Stimulated activated CD4-positive, alpha-beta T cell treated with anti-CD3 and anti-CD28 coated beads, Interleukin-4, amount 100 ng/mL, for 24 hours (primary cell): ENCODE results near the gene CNTNAP5.

Source experiments
- DNase-seq: peaks from one replicate; pipeline ENCODE4 v3.0.0-alpha.2; 2020

Gene CNTNAP5

DNA sequence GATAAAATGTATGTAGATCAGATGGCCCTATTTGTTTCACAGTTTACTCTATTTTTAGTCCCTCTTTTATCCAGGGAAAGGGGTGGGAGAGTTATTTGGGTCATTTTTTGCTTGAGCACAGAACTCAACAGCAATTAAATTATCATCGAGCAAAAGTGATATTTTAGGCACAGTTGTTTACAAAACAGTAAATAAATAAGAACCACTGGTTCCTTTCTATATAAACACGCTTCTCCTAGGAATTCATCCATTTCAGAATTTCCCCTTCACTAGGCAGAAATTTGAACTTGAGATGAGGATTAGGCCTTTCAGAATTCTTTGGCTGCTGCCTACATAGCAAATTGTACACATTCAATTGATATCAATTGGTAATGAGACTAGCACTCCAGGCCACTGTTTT lies 812.4 kb downstream of the CNTNAP5 start:
- no peak for DNase-seq

DNA sequence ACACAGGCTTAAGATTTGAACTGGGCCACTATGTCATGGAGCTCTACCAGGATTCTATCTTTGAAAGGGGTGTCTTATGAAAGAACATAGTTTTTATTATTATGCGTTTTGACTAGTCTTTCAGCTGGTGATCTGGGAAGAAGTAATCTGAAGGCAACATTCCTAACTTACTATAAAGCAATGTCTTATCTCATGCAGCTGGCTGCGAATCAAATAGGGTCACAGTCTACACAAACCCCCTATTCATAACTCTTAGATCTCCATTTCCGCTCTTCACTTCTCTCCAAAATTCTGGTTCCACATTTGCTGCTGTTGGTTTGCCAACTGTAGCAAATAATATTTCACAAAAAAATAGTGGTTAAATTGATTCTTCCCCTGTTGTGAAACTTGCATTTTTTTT lies 813.3 kb downstream of the CNTNAP5 start:
- no peak for DNase-seq

DNA sequence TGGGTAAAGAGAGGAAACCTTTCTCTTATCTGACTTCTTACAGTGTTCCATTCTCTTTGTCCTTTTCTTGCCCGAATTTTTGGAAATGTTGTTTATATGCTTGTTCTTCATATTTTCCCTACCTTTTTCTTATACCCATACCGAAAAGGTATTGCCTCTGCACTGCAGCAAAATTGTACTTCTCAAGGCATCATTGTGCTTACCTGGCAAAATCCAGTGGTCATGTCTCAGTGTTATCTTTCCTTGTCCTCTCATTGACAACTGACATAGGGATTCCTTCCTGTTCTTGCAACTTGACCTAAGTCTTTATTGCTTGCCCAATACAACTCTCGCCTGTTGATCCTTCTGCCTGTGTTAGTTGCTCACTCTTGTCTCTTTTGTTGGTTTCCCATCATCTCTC lies 842.2 kb downstream of the CNTNAP5 start:
- DNase-seq: no peak

DNA sequence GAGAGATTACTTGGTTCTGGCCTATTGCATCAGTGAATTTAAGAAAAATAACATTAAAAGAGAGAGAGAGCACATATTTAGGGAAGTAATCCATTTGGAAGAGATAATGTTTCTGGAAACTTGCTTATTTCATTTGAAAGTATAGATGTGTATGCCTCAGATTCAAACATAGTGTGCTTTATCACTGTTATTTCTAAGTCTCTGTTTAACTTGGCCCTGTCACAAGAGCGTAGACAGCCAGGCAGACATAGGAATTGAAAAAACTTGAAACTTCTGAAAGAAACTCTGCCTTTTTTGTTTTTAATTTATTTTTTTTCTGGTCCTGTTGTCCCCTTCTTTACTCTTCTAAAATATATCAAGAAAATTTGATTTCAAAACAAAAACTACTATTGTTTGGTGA lies 849.1 kb downstream of the CNTNAP5 start:
- DNase-seq: no peak

DNA sequence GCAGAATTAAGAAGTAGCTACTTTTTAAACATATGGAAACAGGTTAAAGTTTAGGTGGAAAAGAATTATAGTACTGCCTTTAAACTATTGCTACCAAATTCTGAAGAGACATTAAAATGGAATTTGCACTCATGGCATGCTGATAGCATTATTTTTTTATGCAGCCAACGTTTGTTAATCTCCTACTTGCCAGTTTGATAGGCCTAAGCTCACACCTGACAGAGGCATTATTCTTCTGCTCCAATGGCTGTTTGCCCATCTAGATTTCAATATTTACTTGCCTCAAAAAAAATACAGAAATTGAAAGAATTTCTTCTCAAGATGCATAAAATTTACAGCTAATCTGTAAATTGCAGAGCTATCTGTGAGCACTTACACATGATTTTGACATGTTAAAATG lies 849.6 kb downstream of the CNTNAP5 start:
- DNase-seq: no peak

DNA sequence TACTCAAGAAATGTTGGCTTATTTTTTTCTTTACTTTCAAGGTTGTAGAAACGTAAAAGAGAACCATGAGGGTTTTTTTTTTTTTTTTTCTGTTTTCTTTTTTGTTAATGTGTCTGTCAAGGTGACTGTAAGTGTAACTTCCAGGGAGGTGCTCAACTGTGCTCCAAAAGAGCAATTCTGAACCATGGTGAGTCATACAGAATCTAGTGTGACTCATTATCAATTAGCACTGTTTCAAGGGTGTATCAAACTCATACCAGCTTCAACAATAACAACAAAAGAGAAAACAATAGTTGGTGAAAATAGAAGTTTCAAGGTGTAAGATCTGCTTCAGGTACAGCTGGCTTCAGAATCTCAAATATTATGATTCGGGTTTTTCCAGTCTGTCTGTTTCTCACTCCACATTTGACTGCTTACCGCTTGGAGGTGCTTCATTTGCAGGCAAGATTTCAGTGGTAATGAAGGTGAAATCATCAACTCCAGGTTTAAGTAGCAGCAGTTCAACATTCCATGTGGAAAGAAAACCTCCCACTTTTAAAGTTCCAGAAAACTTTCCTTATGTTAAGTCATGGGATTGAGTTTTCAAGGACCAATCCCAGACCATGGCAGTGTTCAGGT lies 850.6 kb downstream of the CNTNAP5 start:
- DNase-seq: no peak

DNA sequence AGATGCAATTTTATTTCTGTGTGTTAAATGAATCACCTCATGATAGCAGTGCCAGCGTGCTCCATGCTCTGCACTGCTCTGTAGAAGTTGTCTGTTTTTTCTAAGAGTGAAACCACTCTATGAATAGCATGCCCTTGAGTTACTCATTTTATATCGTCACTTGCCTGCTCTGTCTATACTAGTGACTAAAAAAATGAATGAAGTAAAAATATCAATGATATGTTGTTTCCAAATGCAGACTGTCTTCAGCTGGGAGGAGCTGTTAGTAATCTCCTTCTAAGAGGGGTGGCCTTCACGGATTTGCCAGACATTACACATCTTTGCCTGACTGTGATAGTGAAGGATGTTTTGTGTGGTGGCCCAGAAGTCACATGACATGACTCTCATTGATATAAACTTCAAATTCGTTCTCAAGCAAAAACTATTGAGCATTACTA lies 852.1 kb downstream of the CNTNAP5 start:
- no peak for DNase-seq

DNA sequence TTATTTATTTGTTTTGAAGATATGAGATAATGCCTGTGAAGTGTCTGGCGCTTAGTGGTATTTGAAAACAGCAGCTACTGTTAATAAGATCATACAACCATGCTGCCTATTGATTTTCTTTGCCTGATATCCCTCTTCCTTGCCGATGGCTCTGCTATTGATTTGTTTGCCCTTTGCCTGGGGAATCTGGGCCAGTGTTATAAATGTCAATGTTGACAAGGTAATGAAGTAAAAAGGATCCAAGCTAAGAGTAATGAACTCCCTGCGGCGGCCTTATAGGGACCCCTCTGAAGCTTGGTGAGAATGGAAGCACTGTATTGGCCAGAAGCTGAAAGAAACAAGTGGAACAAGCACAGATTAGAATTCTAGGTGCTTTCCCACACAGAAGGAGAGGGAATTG lies 854.6 kb downstream of the CNTNAP5 start:
- no peak for DNase-seq

DNA sequence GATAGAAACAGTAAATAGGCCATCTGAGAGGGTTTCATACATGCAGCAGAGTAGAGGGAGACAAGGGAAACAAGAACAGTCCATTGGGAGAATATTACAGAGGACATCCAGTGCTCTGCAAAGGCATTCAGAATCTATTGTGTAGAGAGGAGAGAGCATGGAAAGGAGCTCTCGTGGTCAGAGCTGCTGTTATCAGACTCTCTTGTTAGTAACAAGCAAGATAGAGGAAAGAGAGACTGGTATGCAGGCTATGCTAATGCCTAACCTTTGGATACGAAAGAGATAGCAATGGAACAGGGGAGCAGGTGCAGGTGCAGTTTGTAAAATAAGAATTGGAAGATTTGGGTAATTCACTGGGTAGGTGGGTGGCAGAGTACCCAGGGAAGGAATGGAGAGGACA lies 855.9 kb downstream of the CNTNAP5 start:
- no peak for DNase-seq

DNA sequence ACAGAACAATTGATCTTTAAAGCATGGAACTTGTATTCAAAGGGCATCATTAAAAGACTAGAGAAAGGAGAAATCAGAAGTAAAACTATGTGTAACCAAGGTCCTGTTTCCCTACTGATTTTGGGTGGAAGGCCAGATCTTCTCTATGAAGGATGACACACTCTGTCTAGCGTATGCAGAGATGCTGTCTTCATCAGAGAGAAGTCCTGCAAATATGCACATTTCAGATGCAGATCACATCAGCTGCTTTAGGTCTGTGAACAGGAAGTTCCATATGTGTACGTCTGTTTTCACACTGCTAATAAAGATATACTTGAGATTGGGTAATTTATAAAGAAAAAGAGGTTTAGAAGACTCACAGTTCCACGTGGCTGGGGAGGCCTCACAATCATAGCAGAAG lies 857.3 kb downstream of the CNTNAP5 start:
- no peak for DNase-seq

DNA sequence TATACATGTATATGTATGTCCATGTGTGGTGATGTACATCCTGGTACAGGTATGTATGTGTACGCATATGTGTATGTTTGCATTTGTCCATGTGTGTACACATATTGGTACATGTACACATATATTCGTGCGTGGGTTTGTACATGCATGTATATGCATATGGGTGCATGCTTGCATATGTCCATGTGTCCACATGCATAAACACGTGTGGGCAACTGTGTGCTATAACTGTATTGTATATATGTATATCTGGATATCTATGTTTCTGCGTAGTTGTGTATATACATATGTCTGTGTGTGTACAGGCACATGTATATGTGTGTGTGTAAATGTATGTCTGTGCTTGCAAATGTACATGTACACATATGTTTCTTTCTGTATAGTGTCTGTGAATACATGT lies 858.5 kb downstream of the CNTNAP5 start:
- no peak for DNase-seq

DNA sequence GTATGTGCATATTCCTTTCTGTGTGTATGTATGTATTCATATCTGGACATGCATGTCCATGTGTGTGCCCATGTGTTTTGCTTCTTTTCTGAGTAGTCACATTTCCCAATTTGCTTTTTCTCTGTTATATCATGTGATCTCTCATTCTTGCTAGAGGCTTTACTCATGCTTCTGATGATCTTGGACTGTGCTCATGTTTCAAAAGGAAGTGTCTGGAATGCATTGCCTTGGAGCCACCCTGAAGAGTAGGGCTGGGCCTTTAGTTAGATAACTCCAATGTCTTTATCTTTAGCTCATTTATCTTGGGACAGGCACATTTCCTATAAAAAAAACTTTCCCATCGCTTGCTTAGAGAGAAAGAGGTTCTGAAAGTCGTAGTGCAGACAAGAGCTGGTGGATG lies 859.2 kb downstream of the CNTNAP5 start:
- DNase-seq: no peak

DNA sequence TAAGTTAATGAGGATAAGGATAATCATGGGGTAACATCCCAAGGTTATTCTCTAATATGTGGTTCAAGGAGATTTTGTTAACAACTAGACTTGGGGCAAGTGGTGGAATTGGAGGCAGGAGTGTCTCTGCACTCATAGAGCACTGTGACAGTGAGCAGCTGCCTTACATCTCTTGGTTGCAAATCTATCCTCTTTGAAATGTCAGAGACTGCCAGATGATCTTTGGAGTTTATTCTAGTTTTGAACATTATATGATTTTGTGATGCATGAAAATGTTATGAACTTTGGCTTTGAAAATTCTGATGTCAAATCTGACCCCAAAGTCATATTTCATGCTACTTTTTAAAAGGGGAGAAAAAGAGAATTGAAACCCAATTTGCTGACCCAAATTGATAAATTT lies 861.1 kb downstream of the CNTNAP5 start:
- no peak for DNase-seq

DNA sequence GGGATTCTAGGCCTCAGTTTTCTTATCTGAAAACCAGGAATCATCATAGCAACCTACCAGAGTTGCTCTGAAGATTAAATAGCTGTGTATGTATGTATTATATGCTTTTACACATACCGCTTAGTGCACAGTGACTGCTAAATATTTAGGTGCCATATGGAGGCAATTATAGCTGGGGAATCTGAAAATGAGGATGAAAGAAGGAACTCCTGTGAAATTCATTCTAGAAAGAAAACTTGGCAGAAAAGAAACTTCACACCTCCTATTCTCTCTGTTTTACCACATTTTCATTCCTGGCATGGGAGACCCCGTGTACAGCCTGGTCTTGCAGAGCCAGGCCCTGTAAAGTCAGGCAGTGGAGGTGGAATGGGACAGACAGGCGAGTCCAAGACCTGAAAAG lies 862.4 kb downstream of the CNTNAP5 start:
- DNase-seq: no peak

DNA sequence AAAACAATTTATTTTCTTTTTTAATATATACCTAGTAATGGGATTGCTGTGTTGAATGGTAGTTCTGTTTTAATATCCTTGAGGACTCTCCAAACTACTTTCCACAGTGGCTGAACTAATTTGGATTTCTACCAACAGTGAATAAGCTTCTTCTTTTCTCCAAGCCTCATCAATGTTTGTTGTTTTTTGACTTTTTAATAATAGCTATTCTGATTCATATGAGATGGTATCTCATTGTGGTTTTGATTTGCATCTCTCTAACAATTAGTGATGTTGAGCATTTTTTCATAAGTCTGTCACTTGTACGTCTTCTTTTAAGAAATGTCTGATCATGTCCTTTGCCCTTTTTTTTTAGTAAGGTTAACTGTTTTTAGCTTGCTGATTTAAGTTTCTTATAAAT lies 863.3 kb downstream of the CNTNAP5 start:
- no peak for DNase-seq

DNA sequence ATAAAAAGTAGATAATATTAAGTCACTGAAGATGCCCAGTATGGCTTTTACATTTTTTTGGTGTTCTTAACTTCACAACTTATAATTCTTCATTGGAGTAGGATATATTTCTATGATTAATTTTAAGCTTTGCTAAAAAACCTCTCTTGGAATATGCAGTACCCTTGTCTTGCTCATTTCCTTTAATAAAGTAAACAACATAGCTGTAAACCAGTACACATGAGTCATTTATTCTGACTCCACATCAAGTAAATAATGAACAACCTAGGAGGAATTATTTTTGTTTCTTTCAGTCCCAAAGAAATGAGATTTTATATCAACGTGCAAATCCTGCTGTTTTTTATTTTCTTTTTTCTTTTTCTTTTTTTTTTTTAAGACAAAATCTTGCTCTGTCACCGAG lies 869.1 kb downstream of the CNTNAP5 start:
- no peak for DNase-seq

DNA sequence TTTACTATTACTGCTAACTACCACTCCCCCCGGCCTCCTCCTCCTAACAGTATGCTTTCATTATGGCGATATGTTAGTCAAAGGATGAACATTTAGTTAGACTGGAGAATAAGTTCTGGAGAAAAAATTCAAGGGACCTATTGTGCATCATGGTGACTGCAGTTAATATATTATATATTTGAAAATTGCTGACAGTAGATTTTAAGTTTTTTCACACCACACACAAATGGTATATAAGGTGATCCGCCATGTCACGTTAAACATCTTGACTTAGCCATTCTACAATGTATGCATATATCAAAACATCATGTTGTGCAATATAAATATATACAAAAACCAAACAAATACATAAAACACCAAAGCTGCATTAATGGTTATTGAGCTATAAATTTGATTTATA lies 873.7 kb downstream of the CNTNAP5 start:
- no peak for DNase-seq

DNA sequence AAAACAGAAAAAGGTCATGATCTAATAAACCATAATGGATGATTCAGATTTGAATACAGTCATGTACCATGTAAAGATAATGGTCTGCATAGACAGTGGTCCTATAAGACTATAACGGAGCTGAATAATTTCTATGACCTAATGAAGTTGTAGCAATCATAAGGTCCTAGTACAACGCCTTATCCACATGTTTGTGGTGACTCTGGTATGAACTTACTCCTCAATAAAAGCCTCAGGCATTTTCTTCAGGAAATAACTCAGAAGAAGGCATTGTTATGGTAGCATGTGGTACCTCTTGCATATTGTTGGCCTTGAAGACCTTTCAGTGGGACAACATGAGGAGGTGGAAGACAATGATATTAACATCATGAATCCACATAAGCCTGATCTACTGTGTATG lies 883.3 kb downstream of the CNTNAP5 start:
- DNase-seq: no peak

DNA sequence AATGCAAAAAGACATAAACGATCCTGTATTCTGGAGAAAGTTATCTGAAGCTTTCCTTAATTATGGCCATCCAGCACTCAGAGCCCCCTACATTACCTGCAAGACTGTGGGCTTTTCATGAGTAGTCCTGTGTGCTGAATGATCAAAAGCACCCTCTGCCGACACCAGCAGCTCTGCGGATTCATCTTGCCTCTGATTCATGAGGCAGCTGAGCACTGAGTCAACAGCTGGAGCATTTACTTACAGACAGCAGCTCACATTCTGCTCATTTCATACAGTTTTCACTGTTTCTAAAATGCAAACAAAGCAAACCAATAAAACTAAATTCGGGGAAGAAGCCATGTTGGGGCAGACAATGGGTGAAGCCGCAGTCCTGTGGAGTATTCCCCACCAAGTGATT lies 886.5 kb downstream of the CNTNAP5 start:
- no peak for DNase-seq

DNA sequence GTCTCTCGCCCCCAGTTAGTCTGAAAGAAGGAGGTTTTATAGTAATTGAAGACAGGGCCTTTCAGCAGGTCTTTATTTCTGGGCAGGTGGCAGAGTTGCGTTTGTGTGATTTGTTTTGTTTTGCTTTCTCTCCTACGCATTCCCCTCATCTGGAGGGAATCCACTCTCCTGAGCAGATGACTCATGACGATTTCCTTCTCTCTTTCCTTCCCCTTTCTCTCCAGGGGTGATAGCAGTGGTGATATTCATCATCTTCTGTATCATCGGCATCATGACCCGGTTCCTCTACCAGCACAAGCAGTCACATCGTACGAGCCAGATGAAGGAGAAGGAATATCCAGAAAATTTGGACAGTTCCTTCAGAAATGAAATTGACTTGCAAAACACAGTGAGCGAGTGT lies 888.8 kb downstream of the CNTNAP5 start:
- no peak for DNase-seq

DNA sequence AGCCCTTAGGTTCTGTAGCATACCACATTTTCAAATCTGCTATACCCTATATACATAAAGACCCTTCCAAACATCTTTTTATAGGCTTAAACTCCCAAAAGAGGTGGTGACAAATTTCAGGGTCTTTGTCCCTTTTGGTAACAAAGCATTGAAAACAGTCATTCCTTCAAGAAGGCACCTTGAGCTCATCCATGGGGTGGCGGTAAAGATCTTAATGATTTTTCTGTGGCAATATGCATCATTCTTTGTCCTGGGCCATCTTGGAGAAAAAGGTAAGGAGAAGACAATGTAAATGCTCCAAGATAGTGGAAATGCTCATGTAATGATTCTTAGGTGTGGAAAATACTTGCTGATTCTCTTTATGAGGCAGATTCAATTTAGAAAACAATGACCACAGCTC lies 890.5 kb downstream of the CNTNAP5 start:
- DNase-seq: no peak

DNA sequence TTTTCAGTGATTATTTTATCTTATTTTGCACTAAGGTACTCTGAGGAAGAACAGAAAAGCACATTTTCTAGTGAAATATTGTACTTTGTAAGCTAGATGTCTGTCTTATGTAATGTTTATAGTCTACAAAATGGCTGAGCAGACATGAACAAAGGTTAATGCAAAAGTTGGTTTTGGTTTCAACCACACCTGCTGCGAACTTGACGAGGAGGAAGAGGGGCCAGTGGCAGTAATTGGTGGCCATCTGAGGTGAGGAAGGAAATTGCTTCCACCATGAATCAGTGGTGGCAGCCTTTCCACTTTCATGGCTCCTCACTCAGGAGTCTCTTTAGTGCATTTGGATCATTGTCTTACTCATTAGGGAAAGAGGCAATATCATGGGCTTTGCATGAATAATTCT lies 894.2 kb downstream of the CNTNAP5 start:
- DNase-seq: no peak

DNA sequence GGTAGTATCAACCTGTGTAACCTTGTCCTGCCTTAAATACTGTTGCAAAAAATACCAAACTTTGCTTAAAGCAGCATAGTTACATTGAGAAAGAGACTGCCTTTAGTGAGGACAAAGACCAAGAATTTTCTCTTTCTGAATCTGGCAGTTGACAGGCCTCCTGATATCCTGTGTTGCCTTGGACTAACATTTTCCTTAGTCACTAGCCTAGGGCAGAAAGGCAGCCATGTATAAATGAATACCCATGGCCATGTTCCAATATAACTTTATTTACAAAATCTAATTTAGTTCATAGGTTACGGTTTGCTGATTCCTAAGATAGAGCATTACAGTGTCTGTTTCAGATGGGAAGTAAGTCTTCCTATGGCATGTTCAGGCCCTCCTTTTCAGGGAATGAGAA lies 895.4 kb downstream of the CNTNAP5 start:
- DNase-seq: no peak

DNA sequence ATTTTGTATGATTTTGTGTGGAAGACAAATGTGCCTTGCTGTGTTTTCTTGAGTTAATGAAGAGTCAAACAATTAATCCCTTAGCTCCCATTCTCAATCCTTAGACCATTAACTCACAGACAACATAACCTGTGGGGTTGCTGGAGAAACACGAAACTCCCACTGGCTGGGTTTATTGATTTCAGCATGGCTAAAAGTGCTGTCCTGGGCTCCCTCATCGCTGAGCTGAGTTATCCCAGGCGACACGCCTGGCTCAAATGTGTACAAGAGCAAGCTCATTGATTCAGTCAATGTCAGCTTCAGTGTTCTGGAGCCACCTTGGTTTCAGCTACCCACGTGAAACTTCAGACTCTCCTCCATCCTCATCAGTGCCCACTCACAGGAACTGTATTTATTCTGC lies 896.1 kb downstream of the CNTNAP5 start:
- DNase-seq: no peak

DNA sequence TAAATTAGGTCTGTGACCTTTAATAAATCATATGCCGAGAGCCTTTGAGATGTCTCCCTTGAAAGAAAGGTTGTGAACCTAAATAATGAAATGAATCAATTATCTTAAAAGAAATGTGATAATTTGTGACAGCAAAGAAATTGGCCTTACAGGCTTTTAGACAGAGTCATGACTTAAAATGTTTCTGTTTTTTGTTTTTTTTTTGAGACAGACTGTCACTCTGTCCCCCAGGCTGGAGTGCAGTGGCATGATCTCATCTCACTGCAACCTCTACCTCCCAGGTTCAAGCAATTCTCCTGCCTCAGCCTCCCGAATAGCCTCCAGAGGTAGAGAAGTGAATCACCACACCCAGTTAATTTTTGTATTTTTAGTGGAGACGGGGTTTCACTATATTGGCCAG lies 898.0 kb downstream of the CNTNAP5 start:
- DNase-seq: no peak

DNA sequence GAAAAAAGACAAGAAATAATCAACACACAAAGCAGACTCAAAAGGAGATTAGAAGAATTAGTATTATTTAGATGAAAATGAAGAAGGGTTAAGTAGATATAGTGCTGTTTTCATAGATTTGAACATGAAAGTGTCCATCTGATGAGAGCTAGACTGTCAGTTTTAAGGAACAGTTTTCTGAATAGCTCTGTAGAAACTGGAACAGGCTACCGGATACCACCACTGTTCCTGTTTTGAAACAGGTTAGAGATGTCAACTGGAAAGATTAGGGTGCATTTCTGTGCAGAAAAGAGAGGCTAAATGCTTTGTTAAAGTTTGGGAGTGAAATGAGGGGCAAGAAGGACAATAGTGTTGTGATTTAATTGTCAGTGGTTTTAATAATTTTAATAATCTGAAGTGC lies 908.8 kb downstream of the CNTNAP5 start:
- no peak for DNase-seq
